RWPE2 (cell line): ENCODE data around the gene FUT3.
A peak's percentile ranks its signal among the peaks of the same experiment; 100 is the strongest.
"Not testable (repeated sequence)": the region's sequence is repeated elsewhere in the genome, so short reads cannot be mapped to it uniquely, and the experiment has no call there.

Source experiments
- ATAC-seq: fragments of 200-7000 bp; cut with Tn5 transposase; 3 replicates; pipeline ENCODE4 v1.9.1; 2021; ENCODE audit warnings: low read depth
- DNase-seq: peaks from one replicate; pipeline ENCODE4 v3.0.0-alpha.2; 2020; ENCODE audit warnings: low spot score
- H3K27ac ChIP-seq: fragments of 450-650 bp; 2 replicates; pipeline ENCODE4 v1.5.1; 2017; ENCODE audit warnings: mild to moderate bottlenecking; ENCODE audit not compliant: poor library complexity, severe bottlenecking
- H3K27me3 ChIP-seq: fragments of 250-450 bp; sonication (Bioruptor Pico); 2 replicates; pipeline ENCODE4 v1.5.1; 2021; ENCODE audit warnings: mild to moderate bottlenecking, moderate library complexity; ENCODE audit not compliant: insufficient read depth, poor library complexity, severe bottlenecking
- H3K36me3 ChIP-seq: fragments of 250-450 bp; sonication (Bioruptor Pico); 2 replicates; pipeline ENCODE4 v1.5.1; 2020; ENCODE audit warnings: low read depth, mild to moderate bottlenecking, moderate library complexity
- H3K4me1 ChIP-seq: fragments of 250-450 bp; sonication (Bioruptor Pico); 2 replicates; pipeline ENCODE4 v1.5.1; 2021; ENCODE audit warnings: mild to moderate bottlenecking, moderate library complexity; ENCODE audit not compliant: insufficient read depth, poor library complexity, severe bottlenecking
- H3K4me3 ChIP-seq: fragments of 250-450 bp; sonication (Bioruptor Pico); 2 replicates; pipeline ENCODE4 v1.5.1; 2021; ENCODE audit warnings: mild to moderate bottlenecking, moderate library complexity; ENCODE audit not compliant: severe bottlenecking
- H3K9me3 ChIP-seq: fragments of 250-450 bp; sonication (Bioruptor Pico); 2 replicates; pipeline ENCODE4 v1.5.1; 2021; ENCODE audit warnings: mild to moderate bottlenecking, moderate library complexity; ENCODE audit not compliant: severe bottlenecking
- TF ChIP-seq, protein P1 (sequence below): fragments of 450-650 bp; IDR thresholded peaks from one replicate; pipeline ENCODE4 v1.5.1; 2017; ENCODE audit warnings: mild to moderate bottlenecking, moderate library complexity; ENCODE audit not compliant: poor library complexity, severe bottlenecking

Gene FUT3

DNA sequence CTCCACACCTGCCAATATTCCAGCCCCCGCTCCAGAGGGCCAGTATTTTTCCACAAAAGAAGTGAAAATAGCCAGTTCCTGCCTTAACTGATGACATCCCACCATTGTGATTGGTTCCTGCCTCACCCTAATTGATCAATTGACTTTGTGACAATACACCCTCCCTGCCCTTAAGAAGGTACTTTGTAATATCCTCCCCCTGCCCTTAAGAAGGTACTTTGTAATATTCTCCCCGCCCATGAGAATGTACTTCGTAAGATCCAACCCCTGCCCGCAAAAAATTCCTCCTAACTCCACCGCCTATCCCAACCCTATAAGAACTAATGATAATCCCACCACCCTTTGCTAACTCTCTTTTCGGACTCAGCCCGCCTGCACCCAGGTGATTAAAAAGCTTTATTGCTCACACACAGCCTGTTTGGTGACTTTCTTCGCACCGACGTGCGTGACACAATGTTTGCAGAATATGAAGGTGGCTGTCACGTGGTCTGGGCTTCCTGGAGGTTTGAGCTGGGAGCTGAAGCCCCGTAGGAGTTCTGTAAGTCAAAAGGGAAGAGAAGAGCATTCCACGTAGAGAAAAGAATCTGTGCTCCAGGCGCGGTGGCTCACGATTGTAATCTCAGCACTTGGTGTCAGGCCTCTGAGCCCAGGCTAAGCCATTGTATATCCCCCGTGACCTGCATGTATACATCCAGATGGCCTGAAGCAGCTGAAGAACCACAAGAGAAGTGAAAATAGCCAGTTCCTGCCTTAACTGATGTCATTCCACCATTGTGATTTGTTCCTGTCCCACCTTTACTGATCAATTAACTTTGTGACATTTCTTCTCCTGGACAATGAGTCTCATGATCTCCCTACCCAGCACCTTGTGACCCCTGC lies 6.2 kb upstream of the FUT3 start:
- no peak for ATAC-seq
- Histone ChIP-seq H3K4me3 (no peak overlapping the region), H3K9me3 (no peaks in the 10 kb centered on the region), H3K4me1 (no peaks in the 10 kb centered on the region), H3K36me3 (no peaks in the 10 kb centered on the region), H3K27me3 (no peaks in the 10 kb centered on the region), H3K27ac (no peak overlapping the region)
- no peak for DNase-seq
- TF ChIP-seq, protein P1, sequence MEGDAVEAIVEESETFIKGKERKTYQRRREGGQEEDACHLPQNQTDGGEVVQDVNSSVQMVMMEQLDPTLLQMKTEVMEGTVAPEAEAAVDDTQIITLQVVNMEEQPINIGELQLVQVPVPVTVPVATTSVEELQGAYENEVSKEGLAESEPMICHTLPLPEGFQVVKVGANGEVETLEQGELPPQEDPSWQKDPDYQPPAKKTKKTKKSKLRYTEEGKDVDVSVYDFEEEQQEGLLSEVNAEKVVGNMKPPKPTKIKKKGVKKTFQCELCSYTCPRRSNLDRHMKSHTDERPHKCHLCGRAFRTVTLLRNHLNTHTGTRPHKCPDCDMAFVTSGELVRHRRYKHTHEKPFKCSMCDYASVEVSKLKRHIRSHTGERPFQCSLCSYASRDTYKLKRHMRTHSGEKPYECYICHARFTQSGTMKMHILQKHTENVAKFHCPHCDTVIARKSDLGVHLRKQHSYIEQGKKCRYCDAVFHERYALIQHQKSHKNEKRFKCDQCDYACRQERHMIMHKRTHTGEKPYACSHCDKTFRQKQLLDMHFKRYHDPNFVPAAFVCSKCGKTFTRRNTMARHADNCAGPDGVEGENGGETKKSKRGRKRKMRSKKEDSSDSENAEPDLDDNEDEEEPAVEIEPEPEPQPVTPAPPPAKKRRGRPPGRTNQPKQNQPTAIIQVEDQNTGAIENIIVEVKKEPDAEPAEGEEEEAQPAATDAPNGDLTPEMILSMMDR: no peak

DNA sequence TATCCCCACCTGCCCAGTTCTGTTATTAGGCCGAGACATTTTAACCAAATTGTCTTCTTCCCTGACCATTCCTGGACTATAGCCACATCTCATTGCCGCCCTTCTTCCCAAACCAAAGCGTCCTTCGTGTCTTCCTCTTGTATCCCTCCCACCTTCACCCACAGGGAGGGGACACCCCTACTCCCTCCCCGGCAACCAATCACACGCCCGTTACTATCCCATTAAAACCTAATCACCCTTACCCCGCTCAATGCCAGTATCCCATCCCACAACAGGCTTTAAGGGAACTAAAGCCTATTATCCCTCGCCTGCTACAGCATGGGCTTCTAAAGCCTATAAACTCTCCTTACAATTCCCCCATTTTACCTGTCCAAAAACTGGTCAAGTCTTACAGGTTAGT lies 3.9 kb upstream of the FUT3 start:
- H3K27ac ChIP-seq, ATAC-seq, H3K4me3 ChIP-seq, H3K36me3 ChIP-seq, H3K27me3 ChIP-seq, H3K4me1 ChIP-seq, DNase-seq, H3K9me3 ChIP-seq: not testable (repeated sequence)

DNA sequence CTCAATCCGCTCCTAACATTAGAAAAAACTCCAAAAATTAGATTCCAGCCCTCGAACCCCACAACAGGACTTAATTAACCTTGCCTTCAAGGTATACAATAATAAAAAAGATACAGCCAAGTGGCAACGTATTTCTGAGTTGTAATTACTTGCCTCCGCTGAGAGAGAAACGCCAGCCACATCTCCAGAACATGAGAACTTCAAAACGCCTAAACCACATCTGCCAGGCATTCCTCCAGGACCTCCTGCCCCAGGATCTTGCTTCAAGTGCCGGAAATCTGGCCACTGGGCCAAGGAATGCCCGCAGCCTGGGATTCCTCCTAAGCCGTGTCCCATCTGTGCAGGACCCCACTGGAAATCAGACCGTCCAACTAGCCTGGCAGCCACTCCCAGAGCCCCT lies 2.9 kb upstream of the FUT3 start:
- H3K27ac ChIP-seq, H3K9me3 ChIP-seq, H3K36me3 ChIP-seq, DNase-seq, ATAC-seq, H3K4me3 ChIP-seq, H3K27me3 ChIP-seq: not testable (repeated sequence)
- peaks cover 12% of the 10 kb centered on the region for H3K4me1 ChIP-seq

DNA sequence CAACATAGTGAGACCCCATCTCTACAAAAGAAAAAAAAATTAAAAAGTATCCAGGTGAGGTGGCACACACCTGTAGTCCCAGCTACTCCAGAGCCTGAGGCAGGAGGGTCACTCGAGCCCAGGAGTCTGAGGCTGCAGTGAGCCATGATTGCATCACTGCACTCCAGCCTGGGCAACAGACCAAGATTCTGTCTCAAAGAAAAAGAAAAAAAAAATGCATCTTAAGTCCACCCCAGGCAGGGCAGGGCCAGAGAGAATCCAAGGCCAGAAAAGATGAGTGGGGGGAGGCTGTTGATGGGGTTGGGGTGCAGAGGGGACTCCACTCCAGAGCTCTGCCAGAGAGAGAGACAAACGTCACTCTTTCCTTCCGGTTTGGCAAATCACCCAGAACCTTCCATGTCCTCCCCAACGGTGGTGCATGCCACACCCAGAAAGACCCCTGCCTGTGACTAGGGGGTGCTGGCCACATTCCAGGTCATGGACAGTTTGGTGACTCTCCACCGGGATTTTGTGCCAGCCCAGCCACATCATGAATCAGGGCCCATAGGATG lies 431 bp downstream of the FUT3 start:
- ATAC-seq (peak; percentile 75), DNase-seq (no peak)
- Histone ChIP-seq H3K9me3 (no peaks in the 10 kb centered on the region), H3K36me3 (no peaks in the 10 kb centered on the region), H3K4me1 (peaks cover 12% of the 10 kb centered on the region), H3K4me3 (peak overlapping the region; percentile 15), H3K27me3 (no peaks in the 10 kb centered on the region), H3K27ac (no peak overlapping the region)
- TF ChIP-seq, protein P1: no peak

DNA sequence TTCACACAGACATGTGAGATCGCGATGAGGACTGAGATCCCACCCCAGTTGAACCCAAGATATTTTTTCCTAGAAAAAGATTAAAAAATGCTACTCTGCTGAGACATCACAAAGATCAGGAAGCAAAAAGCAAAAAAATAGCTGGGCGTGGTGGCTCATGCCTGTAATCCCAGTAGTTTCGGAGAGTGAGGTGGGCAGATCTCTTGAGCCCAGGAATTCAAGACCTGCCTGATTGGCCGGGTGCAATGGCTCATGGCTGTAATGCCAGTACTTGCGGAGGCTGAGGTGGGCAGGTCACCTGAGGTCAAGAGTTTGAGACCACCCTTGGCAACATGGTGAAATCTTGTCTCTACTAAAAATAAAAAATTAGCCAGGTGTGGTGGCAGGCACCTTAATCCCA lies 1.1 kb downstream of the FUT3 start:
- TF ChIP-seq, protein P1: no peak

DNA sequence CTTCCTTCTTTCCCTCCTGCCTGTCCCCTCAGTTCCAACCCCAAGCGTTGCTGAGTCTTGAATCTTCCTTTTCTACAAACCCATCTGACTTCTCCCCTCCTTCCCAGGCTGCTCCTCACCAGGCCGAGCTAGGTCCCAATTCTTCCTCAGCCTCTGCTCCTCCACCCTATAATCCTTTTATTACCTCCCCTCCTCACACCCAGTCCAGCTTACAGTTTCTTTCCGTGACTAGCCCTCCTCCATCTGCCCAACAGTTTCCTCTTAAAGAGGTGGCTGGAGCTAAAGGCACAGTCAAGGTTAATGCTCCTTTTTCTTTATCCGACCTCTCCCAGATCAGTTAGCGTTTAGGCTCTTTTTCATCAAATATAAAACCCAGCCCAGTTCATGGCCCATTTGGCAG lies 2.6 kb downstream of the FUT3 start:
- not testable (repeated sequence) for H3K36me3 ChIP-seq, H3K27ac ChIP-seq, H3K4me3 ChIP-seq, DNase-seq, ATAC-seq, H3K27me3 ChIP-seq, H3K9me3 ChIP-seq
- peaks cover 12% of the 10 kb centered on the region for H3K4me1 ChIP-seq

More for the DNA sequence above, 1.1 kb downstream of the FUT3 start:
- ATAC-seq (no peak), DNase-seq (no peak)
- peaks cover 12% of the 10 kb centered on the region for H3K4me1 ChIP-seq
- no peak overlapping the region for H3K27ac ChIP-seq
- H3K9me3 ChIP-seq: no peaks in the 10 kb centered on the region
- no peak overlapping the region for H3K4me3 ChIP-seq
- H3K27me3 ChIP-seq: no peaks in the 10 kb centered on the region
- no peaks in the 10 kb centered on the region for H3K36me3 ChIP-seq

DNA sequence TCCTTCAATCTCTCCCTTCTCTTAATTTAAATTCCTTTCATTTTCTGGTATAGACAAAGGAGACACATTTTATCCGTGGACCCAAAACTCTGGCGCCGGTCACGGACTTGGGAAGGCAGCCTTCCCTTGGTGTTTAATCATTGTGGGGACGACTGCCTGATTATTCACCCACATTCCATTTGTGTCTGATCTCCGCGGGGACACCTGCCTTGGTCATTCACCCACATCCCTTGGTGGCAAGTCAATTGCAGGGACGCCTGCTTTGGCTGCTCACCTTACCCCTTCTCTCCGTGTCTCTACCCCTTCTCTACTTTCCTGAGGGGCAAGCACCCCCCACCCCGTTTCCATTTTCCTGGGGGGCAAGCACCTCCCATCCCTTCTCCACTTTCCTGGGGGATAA lies 3.4 kb downstream of the FUT3 start:
- not testable (repeated sequence) for H3K27ac ChIP-seq, H3K36me3 ChIP-seq, H3K27me3 ChIP-seq, H3K4me3 ChIP-seq, DNase-seq, ATAC-seq, H3K9me3 ChIP-seq
- peaks cover 12% of the 10 kb centered on the region for H3K4me1 ChIP-seq
